T-helper 17 cell (primary cell): ENCODE measurements around the gene TAF11L6. TPM values are rescaled to one million over a fixed set of nuclear protein-coding genes. Genes with fewer than 3 reads are reported as not detected.
"Not testable (repeated sequence)": the region's sequence is repeated elsewhere in the genome, so short reads cannot be mapped to it uniquely, and the experiment has no call there.

Source experiments
- ATAC-seq: fragments of 150-1000 bp; cut with Tn5 transposase; 2 replicates; pipeline ENCODE4 v1.10.0; 2021; ENCODE audit warnings: mild to moderate bottlenecking, moderate library complexity
- DNase-seq, 3 donors: peaks; one replicate each; pipeline versions ENCODE4 v3.0.0 to v3.0.0-alpha.2; 2020 to 2021
- H3K9me3 ChIP-seq: one replicate; pipeline ENCODE4 v1.7.0; 2013; ENCODE audit warnings: low read length, mild to moderate bottlenecking; ENCODE audit not compliant: control insufficient read depth, poor library complexity, severe bottlenecking
- H3K27ac Mint-ChIP-seq: one replicate; pipeline ENCODE4 v1.8.0; 2022; ENCODE audit warnings: mild to moderate bottlenecking, moderate library complexity, mixed read lengths
- H3K27me3 Mint-ChIP-seq: one replicate; pipeline ENCODE4 v1.8.0; 2022; ENCODE audit warnings: mixed read lengths
- H3K36me3 Mint-ChIP-seq: one replicate; pipeline ENCODE4 v1.8.0; 2022; ENCODE audit warnings: low read depth, mixed read lengths
- H3K4me1 Mint-ChIP-seq: one replicate; pipeline ENCODE4 v1.8.0; 2022; ENCODE audit warnings: mild to moderate bottlenecking, mixed read lengths
- H3K4me3 Mint-ChIP-seq: one replicate; pipeline ENCODE4 v1.8.0; 2022; ENCODE audit warnings: mild to moderate bottlenecking, moderate library complexity, mixed read lengths
- total RNA-seq, 4 donors: library from RNA in 2 of 4; stranded (reverse) in 2 of 4; gene quantifications; one replicate each; pipeline ENCODE4 v1.2.3 and lab custom pipeline; 2022 to 2026

TAF11L6 gene
- total RNA-seq, 2 donors from 2014 or later = not detected

DNA sequence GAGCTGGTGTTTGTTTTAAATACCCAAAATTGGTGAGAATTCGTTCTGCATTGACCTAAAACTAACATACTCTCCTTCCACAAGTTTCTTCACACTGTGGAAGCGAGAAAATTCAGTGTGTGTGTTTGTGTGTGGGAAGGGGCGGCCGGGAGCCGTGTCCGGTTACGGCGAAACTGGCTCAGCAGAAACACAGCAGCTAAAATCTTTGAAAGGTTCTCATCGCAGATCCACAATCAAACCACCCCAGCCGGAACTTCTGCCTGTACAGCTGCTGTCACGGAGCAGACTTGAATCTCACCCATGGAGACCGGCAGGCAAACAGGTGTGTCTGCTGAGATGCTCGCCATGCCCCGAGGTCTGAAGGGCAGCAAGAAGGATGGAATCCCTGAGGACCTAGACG is 3.5 kb upstream of the TAF11L6 start, which contains the start of gene TAF11L5:
TSS of gene TAF11L5 (plus strand) at position 301 of the 400 bp plus-strand sequence.
- H3K36me3 Mint-ChIP-seq, H3K9me3 ChIP-seq, H3K4me1 Mint-ChIP-seq, H3K4me3 Mint-ChIP-seq, ATAC-seq, H3K27ac Mint-ChIP-seq, H3K27me3 Mint-ChIP-seq, DNase-seq: not testable (repeated sequence)

DNA sequence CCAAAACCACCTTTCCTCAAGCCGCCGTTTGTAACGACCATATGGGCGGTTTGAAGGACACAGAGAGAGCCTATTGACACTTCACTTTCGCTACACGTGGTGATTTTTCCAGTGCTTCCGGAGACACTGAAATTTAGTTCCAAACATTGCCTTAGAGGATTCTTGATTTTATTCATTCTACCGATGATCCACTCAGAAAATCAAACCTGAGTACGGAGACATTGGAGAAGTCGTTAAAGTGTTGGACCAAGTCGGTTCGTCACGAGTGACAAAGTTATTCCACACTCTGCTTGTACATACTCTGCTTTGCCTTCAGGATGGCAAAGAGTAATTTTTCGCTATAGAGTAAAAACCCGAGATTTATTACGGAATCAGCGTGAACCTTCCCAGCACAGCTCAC is 2.0 kb upstream of the TAF11L6 start:
- H3K4me3 Mint-ChIP-seq, DNase-seq, H3K36me3 Mint-ChIP-seq, H3K4me1 Mint-ChIP-seq, ATAC-seq, H3K9me3 ChIP-seq, H3K27me3 Mint-ChIP-seq, H3K27ac Mint-ChIP-seq: not testable (repeated sequence)

Other genes starting within 250 kb of the TAF11L6 start
- not detected for gene TAF11L2, start 30.4 kb upstream of the TAF11L6 start, total RNA-seq
- gene TAF11L3, start 10.3 kb upstream of the TAF11L6 start, total RNA-seq = not detected
- gene TAF11L4, start 6.9 kb upstream of the TAF11L6 start, total RNA-seq = not detected
- gene TAF11L5, start 3.4 kb upstream of the TAF11L6 start, total RNA-seq = not detected
- gene TAF11L7, start 57.1 kb downstream of the TAF11L6 start, total RNA-seq = not detected
- gene TAF11L8, start 62.3 kb downstream of the TAF11L6 start, total RNA-seq = not detected
- not detected for gene TAF11L9, start 65.7 kb downstream of the TAF11L6 start, total RNA-seq
- not detected for gene TAF11L10, start 69.2 kb downstream of the TAF11L6 start, total RNA-seq
- not detected for gene TAF11L11, start 75.5 kb downstream of the TAF11L6 start, total RNA-seq
- gene TAF11L12, start 81.7 kb downstream of the TAF11L6 start, total RNA-seq = not detected
- not detected for gene TAF11L13, start 103.4 kb downstream of the TAF11L6 start, total RNA-seq
- gene TAF11L14, start 105.8 kb downstream of the TAF11L6 start, total RNA-seq = not detected